ENCODE results near the gene UNC5B.
A peak's percentile ranks its signal among the peaks of the same experiment; 100 is the strongest.

Gene UNC5B

DNA sequence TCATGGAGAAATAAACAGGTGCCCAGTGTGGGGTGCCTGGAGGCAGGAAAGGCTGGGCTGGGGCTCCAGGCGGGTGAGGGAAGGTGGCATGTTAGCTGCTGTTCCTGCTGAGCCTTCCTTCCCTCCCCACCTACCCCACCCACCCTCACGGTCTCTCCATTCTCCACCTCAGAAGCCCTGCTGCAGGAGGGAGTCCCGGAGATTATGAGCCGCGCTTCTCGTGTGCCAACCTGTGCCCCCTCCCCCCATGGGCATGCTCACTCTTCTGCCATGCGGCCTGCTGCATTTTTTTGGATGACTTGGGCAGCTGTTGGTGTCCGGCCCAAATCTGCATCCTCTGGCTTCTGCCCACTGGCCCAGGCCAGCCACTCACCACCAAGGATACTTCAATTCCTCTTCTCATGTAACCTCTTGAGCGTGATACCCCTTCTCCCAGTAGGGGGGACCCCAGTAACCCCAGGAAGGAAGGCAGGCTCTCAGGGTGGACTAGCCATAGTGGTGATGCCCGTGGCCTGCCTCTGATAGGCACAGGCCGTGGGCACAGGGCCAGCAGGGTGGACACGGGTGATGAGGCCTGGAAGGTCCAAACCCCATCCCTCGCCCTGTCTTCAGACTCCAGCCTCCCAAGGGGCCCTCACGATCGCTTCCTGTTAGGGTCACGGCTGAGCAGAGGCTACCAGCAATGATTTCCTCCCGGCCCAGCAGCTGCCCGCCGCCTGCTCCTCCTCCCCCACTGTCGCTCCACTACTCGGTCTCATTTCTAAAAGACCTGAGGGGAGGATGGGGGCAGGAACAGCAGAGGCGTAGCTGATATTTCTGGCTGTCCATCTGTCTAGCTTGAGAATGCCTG, 27.8 kb downstream of the UNC5B start:
- no peak for DNase-seq

DNA sequence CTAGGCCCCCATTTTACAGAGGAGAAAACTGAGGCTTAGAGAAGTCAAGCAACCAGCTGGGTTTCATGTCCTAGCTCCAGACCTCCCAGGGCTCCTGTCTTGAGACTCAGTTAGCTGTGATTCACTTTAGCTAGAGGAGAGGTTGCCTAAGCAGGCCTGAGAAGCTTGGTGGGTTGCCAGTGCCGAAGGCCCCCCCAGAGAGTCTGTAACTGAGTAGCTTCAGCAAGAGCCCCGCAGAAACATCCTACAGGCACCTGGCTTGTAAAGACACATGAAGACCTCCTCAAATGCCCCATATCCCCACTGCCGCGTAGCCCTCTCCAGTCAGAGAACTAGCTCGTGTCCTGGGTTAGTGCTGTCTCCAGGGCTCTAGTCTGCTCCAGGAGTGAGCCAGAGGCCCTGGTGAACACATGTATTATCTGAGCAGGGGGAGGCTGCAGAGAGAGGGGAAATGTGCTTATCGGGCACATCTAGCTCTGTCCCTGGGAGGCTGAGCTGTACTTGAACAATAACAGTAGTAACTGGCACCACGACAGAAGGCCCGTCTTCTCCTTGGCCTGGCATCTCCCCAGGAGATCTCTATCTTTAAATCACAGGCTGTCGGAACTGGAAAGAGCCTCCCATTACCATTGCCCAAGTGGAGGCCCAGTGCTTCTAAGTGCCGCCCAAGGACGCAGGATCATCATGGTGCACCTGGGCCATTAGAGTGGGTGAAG, 28.9 kb downstream of the UNC5B start:
- DNase-seq, result peak; percentile 13

DNA sequence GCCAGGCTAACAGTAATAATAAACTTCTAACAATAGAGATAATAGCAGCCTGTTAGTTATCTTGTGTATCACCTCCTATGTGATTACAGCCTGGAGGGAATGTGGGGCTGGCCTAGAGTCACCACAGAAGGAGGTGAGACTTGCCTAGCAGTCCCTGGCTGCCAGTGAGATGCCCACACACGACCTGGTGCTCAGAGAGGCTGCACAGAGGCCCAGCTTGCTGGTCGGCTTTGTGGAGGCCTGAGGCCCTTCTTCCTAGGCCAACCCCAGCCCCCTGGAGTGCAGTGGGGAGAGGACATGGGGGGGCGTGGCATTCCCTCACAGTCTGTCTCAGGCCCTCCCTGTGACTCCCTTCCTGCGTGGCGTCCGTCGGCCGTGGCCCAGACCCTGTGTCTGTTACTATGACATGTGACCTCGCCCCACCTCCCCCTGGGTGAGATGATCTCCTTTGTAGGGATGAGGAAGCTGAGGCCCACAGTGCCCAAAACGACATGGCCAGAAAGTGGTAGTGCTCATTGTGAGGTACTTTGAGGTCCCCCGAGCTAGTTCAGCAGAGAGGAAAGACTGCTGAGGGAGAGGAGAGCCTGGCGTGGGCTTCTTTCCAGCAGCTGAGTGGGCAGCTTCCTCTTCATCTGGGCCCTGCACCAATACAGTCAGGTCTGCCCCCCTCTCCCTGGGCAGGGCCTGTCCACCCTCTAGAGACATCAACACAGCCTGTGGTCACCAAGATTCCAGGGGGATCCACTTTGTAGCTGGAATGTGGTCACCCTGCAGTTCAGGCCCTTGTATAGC, 29.7 kb downstream of the UNC5B start:
- DNase-seq, result peak; percentile 46

DNA sequence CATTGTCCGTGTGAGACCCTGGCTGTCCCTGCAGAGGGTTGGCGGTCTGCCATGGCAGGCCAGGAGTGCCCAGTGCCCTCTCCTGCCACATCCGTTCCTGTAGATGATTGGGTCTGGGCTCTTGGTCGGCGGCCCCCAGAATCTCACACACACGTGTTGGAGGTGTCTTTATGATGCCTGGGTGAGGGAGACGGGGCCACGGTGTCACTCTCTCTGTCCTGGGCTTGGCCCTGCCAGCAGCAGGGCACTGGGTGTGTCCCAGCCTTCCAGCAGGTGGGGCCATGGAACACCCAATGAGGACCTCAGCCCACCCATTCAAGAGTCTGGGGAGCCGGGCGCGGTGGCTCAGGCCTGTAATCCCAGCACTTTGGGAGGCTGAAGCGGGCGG, 30.2 kb downstream of the UNC5B start:
- DNase-seq, result no peak

DNA sequence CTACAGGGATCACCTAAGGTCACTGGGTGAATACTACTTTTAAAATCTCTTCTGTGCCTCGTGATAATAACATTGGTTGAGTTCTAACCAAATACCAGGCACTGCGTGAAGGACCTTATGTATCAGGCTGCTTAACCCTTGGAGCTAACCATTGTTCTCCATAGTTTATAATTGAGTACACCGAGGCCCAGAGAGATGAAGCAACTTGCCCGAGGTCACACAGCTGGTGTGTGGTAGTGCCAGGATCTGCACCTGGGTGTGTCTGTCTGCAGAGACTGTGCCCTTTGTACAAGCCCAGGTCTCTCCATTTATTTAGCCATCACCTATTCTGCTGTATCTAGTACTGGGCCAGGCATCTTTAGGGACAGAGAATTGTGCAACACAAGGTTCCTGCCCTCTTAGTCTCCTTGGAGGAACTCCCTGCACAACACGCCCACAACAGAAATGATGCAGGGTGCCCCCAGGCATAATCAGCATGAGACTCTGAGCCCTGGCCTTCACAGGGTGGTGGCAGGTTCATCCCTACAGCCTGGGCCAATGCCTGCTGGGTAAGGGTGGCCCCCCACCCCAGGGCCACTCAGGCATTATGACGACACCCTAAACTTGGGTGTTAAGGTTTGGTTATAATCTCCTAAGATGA, 31.5 kb downstream of the UNC5B start:
- peak; percentile 37 for DNase-seq

DNA sequence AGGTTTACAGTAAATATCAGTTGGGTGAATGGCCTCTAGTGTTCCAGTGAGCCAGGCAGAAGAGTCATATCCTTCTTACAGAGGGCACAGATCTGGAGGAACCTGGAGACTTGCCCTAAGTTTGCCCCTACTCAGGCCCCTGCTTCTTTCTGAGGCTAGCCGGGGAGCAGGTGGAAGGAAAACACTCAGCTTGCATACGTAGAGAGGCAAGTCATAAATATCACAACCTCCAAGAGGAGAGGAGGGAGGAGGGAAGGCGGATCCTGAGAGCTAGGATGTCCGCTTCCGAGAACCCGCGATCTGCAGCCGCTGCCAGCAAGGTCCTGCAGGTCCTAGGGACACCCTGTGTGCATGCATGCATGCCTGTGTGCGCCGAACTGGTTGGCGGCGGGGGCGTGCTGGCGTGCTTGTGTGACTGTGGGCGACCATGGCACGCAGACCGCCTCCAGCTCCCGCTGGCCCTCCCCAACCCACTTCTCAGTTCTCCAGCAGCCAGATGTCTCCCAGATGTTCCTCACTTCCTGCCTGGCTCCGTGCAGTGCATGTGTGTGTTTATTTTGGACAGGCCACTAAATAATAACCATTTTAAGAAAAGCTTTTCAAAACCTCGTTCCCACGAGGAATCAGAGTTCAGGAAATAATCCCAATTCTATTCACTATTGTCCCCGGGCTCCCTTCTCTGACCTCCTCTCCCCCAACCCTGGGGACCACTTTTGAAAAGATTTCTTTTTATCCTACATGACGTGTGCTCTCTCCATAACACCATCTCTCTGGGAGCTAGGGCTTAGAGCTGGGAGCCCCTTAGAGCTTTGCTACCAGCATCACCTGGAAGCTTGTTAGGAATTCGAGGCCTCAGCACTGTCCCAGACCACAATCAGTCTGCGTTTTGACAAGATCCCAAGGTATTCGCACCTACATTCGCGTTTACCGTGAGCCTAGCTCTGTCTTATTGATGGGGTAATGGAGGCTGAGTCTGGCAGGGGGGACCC, 32.4 kb downstream of the UNC5B start:
- DNase-seq, result no peak

DNA sequence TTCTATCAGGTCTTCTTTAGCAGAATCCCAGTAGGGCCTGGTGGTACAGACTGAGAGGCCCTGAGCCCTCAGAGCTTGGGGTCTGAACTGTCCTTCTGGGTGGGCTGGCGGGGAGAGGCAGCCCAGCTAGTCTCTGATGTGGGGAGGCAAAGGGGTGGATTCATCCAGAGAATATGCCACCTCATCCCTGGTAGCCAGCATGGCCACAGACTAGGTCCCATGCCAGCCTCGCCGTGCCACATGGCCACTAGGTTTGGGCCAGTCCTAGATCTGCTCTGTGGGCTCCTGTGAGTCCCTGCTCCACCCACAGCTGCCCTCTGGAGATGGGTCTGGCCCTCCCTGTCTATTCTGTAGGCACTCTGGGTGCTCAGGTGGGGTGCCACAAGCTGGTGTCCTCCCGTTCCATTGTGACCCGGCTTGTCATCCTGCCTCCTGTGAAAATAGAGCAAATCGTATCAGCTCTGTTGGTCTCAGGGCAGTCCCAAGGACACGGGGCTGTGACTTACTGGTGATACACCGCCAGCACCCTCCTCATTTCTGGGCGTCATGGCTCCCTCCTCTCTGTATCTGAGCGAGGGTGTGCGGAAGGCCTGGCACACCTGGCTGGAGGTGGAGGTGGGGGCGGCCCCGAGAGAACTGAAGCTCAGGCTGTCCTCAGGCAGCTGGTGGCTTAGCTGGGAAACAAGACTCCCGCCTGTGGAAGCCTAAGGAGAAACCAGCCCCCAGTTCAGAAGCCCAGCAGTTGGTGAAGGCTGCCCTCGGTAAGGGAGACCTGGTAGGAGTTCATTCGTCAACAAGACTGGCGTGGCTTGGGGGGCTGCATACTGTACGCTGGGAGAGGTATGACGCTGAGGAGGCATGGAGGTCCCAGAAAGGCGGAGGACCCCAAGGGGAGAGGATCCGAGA, 33.3 kb downstream of the UNC5B start:
- no peak for DNase-seq

DNA sequence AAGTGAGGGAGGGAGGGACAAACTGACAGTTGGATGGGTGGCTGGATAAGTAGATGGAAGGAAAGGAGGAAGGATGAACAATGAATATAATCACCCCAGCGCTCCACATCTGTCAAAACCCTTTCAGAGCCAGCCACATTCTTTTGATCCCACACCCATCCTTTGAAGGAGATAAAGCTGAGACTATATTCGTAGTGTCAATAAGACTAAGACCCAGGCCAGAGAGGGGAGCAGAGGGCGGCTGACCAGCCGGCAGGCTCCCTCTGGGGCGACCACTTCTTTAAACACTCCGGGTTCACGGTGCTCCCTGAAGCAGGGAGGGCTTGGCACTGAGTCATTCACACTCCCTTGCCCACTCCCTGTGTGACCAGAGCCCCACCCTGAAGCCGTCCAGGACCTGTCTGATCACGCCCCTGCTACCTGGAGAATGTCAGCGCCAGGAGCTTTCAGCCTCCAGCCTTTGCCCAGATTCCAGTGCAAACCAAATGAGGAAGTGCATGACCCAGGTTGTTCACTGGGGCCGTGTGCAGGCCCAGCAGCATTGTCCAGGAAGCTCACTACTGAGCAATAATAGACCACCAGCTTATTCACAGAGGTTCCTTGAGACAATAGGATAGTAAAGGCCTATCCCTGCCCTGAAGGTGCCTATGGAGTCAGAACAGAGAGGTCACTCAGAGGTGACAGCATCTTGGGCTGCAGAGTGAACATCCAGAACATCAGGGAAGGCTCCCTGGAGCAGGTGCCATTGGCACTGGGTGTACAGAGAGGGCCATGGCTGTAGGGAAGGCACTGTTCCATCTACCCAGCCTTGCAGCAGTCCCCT, 34.4 kb downstream of the UNC5B start:
- DNase-seq, result peak; percentile 69

DNA sequence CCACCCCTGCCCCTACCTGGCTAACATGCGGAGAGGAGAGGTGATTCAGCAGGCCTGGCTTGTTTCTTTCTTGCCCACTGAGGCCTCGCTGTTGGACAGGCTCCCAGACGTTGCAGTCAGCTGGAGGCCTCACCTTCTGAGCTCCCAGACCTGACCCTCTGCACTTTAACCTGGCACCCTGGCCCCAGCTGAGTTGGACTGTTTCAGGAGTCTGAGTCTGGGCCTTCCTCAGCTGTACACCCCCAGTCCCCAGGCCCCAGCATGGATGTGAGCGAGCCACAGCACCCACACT, 35.0 kb downstream of the UNC5B start:
- DNase-seq, result no peak

DNA sequence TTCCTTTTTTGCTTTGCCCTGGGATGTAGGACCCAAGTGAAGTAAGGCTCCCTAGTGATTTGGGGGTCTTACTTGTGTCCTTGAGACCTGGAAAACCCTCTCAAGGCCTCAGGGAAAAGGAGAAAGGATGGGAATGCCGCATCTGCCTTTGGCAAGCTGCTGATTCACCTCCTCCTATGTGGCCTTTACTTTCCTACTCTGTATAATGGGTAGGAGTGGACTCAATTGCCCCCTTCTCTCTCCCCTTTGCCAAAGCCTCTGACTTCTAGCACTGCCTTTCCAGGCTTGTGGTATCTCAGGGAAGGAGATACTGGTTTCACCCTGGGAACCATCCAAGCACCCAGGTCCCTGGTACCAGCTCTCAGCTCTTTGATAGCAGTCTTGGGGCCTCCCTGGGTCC, 35.4 kb downstream of the UNC5B start:
- no peak for DNase-seq

DNA sequence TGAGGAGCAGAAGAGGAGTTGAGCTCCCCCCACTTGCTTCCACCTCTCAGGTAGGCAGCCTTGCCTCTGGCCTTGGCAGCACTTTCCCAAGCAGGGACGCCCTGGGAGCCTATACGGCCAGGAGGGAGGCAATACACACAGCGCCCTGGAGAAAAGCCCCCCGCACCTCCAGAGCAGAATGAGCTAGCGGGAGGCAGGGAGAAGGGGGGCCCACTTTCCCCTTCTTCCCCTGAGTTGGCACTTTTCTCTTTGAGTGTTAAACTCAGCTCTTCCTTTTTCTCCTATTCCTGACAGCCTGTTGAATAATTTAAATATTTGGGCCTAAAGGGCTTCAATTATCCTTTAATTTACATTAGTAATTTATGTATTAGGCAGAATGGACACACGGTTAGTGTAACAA, 35.8 kb downstream of the UNC5B start:
- no peak for DNase-seq

DNA sequence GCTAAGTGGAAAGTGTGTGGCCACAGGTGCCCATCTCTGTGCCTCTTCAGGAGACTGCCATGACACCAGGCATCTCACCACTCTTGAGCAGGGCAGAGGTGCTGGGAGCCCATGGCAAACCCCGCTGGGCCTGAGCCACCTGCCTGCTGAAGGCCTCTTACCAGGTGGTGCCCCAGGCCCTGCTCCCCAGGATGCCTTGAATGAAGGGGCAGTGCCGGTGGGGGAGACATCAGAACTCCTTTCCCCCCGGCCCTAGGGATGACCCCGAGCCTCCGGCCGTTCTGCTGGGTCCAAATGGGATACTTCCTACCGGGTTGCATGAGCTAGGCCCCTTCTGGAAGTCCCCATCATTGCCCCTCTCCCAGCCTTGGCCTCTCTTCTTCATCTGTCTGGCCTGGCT, 37.6 kb downstream of the UNC5B start:
- DNase-seq, result no peak

DNA sequence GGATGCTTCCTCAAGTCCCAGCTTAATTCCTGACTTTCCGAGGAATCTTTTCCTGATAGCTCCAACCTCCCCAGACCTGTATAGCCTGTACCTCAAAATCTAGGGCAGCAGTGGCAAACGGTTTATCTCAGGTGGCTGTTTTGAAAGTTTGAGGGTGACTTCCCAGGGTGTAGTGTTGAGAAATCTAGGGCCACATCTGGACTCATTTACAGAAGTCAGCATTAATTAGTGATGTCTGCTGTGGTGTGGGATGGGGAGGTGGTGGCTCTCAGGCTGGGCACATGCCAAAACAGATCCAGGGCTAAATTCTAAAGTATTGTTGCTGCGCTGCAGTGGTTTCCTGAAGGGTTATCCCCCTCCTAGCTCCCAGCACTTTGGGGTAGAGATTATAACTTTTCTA, 38.0 kb downstream of the UNC5B start:
- no peak for DNase-seq

DNA sequence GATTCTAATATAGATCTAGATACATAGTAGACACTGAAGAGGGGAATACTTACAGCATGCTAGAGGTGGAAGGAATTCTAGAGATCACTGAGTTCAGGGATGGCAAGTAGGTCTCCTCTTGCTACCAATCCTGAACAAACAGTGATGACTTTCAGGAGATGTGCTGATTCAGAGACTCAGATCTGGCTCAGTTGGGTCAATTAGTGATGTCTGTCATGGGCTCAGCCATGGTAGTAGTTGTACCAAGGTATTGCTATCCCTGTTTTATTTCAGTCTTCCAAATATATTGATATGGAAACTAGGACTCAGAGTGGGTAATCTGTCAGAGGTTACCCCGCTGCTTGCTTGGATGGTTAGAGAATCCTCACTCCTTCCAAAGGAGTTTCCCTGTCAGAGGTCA, 38.5 kb downstream of the UNC5B start:
- DNase-seq, result no peak

DNA sequence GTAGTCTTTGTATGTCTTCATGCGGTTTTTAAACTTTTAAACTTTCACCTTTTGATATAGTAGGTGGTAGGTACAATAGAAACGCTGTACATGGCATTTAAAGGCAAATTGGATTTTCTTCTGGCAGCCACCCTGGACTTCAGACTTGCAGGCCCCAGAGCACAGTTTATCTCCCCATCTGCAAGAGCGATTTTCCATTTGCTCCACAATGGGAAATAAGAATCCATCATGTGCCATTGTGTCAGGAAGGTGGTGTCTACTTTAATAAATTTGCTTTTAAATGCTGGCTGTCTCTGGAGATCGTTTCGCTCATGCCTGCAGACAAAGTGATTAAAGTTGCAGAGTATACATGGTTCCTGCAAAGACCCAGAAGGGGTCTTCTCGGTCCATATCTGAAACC, 38.9 kb downstream of the UNC5B start:
- DNase-seq, result no peak

DNA sequence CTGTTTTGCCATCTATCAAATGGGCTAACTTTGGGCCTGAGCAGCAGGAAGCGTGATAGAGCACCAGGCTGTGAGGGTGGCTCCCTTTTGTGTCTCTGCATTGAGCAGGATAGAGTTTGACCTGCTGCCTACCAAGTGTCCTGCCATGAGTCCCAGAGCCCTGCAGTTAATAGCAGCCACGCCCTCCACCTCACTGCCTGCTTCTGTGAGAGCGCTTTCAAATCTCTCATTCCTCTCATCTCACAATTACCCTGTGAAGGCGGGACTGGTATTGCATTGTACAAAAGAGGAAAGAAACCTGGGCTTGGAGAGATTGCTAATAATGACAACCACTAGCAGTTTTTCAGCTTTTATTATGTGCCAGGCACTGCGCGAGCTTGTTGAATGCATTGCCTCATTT, 39.9 kb downstream of the UNC5B start:
- DNase-seq, result no peak

DNA sequence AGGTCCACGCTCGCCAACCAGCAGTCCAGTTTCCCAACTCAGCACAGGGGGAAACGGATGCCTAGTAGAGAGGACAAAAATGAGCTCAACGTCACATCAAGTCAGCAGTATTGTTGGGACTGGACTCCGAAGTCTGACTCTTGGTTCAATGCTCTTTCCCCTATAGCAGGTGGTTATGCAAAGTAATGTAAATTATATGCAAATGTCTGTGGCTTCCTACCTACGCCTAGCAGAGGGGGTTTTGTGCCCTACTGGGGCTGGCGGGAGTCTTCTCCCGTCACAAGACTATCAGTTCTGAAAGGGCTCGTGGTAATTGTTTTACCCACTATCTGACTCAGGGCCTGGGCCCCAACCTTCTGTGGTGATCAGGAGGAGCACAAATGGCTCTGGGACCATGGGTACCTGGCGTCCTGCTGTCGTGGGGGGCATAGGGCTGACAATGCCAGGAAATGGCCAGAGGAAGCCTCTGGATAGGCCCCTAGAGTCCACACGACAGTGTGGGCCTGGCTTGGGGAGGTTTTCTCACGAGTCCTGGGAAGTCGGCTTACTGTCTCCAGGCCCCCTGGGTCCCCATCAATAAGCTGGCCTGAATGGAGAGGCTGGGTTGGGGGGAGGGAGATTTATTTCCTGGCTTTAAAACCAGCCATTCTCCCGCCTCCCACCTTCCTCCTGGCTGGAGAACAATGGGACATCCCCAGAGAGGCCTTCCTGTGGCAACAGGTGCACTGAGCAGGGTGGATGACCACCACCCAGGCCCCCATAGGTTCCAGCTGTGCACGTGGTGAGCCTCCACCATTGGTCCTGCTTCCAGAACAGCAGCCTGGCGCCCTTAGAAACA, 41.8 kb downstream of the UNC5B start:
- DNase-seq, result no peak

DNA sequence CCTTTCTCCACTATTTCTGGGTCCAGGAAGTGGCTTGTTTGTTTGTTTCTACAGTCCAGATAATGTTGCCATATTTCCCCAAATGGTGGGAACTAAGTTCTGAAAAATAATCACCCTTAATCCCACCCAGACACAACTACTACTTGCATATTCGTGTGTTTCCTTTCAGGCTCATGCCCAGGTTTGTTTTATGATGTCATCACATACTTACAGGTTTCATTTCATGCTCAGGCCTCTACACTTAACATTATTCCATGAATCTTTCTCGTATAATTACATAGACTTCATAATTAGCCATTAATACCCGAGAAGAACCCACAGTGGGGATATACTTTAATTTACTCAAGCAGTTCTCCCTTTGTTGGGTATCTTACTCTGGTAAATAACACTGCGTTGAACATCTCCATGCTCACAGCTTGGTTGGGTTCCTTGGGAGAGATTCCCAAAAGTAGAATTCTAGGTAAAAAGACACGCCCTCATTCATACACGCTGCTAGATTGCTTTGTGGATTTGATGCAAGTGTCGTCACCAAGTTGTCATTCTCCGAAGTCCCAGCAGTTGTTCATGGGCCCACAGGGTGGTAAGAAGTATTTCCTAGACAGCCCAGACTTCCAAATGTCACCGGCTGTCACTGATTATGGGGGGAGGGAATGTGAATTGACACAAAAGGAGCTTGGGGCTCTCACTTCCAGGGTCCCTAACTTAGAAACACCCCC, 42.6 kb downstream of the UNC5B start:
- no peak for DNase-seq

DNA sequence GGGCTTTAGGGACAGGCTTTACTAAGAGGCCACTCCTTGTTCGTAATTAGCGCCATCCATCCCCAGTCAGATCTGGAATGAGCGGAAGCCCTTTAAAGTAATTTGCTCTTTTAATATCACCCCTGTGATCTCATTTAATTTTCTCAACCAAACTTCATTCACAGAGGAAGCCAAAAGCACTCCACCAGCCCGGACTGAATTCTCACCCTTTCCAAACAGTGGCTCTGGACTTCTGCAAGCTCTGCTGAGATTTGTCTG, 43.1 kb downstream of the UNC5B start:
- no peak for DNase-seq
